HG03558 (cell line): ENCODE results near the gene SCRG1.
A peak's percentile ranks its signal among the peaks of the same experiment; 100 is the strongest.

ENCODE experiments used
- ATAC-seq: cut with Tn5 transposase; IDR thresholded peaks from one replicate; pipeline ENCODE4 v1.9.1; 2021; ENCODE audit warnings: moderate number of reproducible peaks; ENCODE audit not compliant: unreplicated experiment; ENCODE audit errors: extremely low read depth

Gene SCRG1

DNA sequence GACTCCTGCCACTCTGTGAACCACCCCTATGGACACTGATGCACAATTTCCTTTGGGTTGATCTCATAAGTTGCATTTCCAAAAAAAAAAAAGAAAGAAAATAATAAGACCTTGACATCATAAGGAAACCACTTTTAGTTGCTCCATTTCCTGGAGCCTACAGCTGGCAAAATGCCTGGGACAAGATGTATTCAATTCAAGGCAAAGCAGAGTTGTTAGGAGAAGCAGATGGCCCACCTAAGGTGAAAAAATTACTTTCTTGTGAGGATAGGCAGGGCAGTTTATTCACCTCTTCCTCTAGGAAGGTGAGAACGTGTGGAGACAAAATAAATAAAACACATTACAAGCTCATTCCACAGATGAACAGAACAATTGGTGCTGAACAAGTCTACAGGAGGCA, 14.1 kb upstream of the SCRG1 start:
- no peak for ATAC-seq

DNA sequence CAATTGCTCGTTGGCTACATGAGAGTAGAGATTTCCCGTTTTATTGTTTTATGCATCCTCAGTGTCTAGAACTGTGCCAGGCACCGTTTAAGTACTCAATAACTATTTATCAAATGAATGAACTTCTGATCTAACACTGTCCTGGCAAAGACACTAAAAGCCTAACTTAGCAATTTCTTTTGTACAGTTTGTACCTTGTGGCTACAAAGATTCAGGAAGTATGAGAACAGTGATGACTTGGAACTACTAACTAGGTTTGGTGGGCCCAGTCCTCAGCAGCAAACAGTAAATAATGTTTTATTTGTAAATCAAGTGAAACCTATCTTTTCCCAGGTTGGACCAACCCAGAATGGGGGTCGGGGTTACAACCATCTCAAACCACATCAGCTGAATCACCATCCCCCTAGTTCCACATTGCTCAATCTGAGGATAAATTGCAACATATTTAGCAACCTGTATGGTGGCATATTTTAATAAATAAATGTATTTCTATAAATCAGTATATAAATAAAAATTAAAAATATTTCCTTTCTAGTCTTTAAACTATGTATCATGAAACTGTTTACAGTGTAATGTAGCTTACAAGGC, 12.3 kb upstream of the SCRG1 start:
- no peak for ATAC-seq

DNA sequence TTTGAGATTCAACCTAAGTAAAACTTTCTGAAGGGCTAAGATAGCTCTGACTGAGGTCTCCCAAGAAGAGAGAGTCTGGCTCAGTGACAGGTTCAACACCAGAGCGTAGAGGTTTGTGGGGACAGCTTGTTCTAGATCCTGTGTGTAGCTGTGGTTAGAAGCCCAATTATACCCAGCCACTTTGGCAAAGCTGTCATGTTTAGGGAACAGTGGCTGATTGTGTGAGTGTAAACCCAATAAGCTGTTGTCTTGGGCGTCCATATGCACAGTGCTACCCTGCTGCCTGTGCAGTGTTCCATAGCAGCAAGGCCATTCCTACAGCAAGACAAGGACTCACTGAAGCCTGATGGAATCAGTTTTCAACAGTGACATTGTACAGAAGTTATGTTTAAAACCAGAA, 11.2 kb upstream of the SCRG1 start:
- no peak for ATAC-seq

DNA sequence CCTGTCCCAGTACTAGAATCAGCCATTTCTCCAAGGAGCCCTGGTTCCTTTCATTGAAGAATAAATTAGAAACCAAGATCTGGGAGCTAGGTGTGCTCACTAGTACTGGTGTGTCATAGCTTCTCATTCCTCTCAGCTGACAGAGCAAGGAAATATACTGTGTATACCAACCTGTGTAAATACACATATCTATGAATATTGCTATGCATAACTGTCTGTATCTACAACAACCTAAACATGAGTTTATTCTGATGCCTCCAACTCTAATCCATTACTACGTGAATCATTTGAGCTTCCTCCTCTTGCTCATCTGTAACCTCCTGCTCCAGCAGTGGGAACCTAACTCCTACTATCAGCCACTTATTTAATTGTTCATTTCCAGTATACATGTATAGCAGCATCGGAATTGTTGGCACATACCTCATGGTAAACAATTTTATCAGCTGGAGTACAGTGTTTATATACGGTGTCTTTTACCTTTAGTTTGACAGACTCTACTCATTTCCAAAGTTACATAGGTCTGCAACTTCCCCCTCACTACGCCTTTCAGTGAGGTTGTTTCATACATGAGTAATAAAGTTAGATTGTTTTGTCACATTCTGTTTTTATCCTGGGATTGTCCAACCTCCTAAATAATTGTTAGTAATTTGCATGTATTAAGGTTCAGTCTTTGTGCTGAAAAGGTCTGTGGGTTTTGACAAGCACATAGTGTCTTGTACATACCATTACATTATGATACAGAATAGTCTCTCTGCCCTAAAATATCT, 7.1 kb upstream of the SCRG1 start:
- ATAC-seq: no peak

DNA sequence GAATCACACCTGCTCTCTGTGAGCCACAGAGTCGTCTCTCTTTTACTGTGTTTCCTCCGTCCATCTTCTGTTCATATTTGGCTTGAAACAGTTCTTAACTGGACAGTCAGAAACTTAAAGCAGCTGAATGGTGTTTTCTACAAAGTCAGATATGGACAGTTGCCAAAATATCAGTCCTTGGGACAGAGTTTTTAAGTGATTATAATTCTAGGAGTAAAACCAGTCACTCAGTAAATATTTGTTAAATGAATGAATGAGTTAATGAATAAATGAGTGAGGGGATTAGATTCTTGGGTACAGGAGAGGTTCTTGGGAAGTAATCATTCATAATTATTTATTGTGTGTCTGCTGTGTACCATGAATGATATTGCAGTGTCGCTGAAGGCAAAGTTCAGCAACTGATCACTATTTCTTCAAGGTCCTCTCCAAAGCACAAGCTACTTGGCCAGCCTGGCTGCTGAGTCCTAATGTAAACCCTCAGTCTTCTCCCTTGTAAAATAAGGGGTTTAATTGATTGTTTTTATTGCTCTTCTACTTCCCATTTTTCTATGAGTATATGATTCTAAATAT, 5.5 kb upstream of the SCRG1 start:
- no peak for ATAC-seq

DNA sequence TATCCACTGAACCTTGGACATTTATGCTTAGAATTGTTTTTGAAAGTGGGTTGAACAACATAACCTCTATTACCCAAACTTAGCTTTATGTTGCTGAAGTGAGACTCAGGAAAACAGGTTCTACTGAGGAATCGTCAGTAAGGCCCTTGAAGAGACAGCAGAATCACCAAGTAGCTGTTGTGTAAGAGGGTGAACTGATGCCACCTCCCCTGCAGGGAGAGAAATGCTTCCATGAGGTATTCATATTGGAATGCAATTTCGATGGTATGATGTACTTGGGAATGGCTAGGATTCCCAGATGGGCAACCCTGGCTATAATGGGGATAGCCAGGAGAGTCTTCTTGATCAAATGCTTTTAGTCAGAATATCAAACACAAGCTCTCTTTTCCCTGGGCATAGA, 4.1 kb upstream of the SCRG1 start:
- no peak for ATAC-seq

DNA sequence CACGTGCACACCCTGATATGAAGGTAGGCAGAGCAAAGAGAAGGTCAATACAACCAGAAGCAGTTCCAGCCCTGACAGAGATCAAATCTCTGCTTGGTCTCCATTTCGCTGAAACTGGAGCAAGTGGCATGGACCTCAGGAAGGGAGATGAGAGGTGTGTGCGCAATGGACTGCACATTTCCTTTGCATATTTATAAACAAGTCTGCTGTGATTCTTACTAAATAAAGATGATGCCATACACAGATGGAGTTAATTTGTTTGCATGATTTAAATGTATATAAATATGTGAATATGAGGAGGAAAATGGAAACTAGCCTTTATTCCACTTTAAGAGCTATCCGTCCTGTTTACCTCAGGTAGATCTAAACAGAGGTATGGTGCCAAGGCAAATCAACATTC, 2.1 kb upstream of the SCRG1 start:
- ATAC-seq: no peak

DNA sequence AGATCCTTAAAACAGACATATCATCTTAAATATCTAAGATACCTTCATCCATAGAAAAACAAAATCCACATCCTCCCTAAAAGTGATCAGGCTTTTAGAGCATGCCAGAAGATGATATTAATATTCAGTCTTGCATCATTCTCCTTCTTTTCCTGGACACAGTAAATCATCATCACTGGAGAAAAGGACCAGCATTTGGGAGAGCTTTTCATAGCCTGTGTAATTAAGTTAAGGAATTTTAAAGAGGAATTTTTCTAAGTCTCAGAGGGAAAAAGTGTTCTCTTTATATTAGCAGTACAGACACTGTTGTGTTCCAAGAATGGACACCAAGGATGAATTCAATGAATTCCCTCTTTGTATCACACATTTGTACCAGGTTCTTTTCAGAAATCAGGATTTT, 696 bp downstream of the SCRG1 start:
- no peak for ATAC-seq

DNA sequence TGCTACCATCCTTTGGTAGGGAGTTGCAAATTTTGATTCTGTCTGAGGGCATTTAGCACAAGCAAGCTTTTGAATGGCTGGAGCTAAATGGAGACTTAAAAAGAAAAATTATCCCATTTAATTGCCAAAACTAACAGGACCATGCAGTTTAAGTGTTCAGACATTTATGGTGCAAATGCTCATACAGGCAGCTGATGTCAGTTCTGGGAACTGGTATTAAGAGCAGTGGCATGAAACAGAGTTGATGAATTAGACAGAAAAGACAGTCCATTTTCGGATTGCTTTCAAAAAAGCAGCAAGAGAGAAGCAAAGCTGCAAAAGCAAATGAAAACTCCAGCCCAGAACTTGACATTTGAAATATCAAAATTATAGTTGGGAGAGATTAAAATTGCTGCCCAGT, 1.3 kb downstream of the SCRG1 start:
- no peak for ATAC-seq

DNA sequence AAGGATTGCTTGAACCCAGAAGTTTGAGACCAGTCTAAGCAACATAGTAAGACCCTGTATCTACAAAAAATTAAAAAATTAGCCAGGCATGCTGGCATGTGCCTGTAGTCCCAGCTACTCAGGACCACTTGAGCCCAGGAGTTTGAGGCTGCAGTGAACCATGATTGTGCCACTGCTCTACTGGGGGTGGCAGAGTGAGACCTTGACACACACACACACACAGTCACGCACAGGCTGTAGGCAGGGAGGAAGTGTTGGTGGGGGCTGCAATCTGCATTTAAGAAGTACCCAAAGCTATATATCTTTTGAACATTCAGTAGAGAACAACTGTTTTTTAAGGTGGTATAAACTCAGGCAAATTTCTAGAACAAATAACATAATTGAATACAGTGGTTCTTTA, 7.2 kb downstream of the SCRG1 start:
- no peak for ATAC-seq

DNA sequence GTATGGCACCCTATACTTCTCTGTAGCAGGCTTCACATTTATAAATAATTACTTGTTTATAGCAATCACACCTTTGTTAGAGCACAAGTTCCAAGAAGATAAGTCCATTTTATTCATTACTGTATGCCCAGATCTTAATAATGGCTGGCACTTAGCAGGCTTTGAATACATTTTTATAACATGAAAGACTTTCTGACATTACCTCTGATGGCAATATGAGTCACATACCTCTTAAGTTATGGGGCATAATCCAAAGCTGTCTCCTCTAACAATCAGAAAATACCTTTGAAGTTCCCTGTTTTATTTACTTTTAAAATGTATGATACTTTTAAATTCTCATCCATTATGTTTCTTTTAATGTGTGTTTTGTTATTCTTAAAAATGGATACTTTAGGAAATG, 12.2 kb downstream of the SCRG1 start:
- ATAC-seq: no peak

DNA sequence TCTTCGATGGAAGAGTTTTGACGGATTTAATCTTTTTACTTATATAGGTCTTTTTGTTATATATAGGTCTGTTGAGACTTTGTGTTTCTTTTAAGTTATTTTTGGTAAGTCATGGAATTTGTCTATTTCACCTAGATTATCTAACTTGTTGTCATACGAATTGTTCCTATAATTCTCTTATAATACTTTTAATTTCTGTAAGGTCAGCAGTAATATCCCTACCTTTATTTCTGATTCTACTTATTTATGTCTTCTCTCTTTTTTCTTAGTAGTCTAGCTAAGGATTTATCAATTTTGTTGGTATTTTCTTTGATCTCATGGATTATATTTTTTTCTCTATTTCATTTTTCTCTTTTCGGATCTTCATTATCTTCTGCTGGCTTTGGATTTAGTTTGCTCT, 16.6 kb downstream of the SCRG1 start:
- ATAC-seq: no peak

DNA sequence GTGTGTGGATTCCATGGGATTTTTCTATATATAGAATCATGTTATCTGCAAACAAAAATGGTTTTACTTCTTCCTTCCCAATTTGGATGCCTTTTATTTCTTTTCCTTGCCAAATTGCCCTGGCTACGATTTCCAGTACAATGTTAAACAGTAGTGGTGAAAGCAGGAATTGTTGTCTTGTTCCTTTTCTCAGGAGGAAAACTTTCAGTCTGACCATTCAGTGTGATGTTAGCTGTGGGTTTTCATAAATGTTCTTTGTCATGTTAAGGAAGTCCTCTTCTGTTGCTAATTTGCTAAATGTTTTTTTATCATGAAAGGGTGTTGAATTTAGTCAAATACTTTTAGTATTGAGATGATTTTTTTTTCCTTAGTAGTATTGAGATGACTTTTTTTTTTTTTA, 17.3 kb downstream of the SCRG1 start:
- no peak for ATAC-seq

DNA sequence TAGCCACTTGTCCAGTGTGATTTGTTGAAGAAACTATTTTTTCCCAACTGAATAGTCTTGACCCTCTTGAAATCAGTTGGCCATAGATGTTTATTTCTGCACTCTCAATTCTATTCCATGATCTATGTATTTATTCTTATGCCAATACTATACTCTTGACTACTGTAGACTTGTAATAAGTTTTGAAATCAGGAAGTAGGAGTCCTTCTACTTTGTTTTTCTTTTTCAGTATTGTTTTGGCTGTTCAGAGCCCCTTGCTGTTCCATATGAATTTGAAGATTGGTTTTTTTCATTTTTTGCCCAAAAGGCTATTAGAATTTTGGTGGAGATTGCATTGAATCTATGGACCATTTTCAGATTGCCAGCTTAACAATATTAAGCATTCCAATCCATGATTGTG, 17.9 kb downstream of the SCRG1 start:
- ATAC-seq: no peak

DNA sequence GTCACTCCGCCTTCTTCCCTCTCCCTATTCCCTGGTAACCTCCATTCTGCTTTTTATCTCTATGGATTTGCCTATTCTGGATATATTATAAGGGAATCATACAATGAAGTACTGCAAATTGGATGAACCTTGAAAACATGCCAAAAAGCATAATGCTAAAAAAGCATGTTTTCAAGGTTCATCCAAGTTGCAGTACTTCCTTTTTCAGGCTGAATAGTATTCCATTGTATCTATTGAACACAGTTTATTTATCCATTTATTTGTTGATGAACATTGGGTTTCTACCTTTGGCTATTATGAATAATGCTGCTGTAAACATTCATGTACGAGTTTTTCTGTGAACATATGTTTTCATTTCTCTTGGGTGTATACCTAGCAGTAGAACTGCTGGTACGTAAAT, 19.0 kb downstream of the SCRG1 start:
- no peak for ATAC-seq

DNA sequence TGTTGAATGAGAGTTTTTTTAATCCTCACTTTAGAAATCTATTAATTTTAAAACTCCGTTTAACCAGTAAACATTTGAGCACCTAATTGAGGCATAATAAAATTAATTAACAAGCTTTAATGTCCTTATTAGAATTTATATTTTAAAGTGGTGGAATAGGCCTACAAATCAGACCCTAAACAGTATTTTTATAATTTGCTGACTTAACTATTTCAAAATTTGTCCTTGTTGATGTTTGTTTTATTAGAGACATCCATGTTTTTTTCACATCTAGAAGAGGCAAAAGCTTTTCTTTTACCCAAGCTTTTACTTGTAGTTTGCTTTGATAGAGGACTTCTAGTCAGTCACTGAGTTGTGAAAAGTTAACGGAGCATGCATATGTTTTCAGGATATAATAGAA, 24.3 kb downstream of the SCRG1 start:
- ATAC-seq: no peak

DNA sequence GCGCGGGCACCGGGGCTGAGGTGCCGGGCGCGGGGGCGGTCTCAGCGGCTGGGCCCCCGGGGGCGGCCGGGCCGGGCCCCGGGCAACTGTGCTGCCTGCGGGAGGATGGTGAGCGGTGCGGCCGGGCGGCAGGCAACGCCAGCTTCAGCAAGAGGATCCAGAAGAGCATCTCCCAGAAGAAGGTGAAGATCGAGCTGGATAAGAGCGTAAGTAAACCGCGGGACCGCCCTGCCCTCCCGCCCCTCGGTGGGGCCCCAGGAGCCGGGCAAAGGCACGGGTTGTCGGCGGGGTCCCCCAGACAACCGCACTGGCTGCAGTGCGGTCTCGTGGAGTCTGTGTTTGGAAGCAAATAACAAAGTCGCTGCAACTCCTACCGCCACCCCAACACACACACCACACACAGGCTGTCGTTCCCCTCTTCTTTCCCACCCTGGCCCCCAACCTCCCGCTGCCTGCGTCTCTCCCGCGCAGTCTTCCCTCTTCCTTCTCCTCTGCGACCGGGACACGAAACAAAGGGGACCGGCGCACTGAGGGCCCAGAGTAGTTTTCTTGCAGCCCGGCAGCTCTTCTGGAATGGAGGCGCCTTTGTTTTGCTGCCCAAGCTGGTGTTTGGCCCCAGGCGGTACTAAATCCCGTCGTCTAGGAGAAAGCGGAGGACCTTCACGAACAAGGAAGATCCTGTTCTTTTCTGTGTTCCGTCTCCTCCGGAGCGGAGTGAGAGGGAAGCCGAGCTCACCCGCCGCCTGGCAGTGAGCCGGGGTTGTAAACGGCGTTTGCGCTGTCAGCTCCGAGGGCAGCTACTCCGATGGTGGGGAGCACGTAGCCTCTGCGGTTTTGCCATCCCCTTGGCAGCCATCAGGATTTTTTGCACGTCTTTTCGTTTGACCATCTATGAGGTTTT, 27.4 kb downstream of the SCRG1 start:
- ATAC-seq: peak; percentile 4

DNA sequence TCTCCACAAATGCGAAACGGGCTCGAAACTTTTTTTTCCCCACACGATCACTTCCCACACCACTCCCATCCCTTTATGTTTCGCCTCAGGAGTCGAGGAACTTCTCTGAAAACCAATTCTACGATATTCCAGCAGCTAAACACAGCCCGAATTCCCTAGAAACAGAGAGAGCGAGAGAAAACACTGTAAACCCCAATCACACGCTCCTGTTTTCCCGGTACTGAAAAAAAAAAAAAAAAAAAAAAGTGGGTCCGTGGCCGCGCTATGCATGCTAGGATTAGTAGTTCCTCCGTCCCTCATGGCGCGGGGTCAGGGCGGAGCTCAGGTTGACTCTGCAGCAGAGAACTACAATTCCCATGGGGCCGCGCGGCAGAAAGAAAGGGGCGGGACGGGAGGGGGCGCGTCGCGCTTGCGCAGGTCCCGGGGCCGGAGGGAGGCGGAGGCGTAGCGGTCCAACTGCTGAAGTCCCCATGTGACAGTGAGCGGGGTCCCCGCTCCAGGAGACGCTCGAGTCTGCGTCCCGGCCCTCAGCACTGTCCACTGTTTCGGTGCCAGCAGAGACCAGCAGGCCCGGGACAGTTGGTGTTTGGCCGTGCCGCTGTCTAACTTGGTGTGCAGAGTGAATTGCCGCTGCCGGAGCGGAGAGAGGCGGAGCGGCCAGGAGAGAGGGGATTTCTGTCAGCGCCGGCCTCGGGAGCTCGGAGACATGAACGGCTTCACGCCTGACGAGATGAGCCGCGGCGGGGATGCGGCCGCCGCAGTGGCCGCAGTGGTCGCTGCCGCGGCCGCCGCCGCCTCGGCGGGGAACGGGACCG, 28.2 kb downstream of the SCRG1 start, which contains the start of gene SAP30:
TSS of gene SAP30 (plus strand) at position 478 of the 815 bp plus-strand sequence. CDS start at position 707, 229 bp downstream.
- ATAC-seq: peak; percentile 44

DNA sequence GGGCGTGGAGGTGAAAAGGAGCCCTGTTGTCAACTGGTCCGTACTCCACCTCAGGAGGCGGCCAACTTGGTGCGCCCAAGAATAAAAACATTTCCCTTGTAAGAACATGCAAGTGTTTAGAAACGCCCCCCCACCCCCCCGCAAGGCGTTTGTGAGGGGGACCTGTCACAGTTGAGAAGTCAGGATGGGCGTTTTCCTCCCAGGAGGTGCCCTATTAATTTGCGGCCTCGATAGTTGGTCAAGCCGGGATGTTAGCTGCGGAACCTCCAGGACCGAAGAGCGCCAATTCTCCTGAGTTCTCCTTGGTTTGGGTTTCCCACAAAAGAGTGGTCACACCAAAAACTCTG, 28.8 kb downstream of the SCRG1 start:
- ATAC-seq: no peak

DNA sequence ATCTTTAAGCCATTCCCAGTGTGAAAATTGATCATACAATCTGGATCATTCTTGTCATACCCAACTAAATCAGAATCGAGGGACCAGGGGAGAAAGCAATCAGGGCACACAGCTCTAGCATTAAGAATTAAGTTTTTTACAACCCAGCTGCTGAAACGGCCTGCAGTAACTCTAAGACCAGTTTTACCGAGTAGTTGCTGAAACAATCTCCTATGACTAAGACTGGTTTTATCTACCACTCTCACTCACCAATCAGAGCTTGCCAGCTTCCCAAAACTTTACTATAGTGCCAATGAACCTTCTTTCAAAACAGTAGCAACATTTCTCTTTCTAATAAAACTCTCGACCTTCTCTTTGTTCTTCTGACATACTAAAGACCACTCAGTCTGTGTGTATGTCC, 31.0 kb downstream of the SCRG1 start:
- no peak for ATAC-seq
